HFF-Myc (cell line): Measurements from ENCODE around the gene CCL18.
"Not testable (repeated sequence)": the region's sequence is repeated elsewhere in the genome, so short reads cannot be mapped to it uniquely, and the experiment has no call there.

Experiments used
- DNase-seq: peaks from one replicate; pipeline ENCODE4 v3.0.0-alpha.2; 2011; ENCODE audit warnings: low read depth; ENCODE audit errors: extremely low read depth
- H3K4me3 ChIP-seq: replicated peaks from 2 replicates; pipeline ENCODE4 v1.5.1; 2011; ENCODE audit warnings: low read depth, mild to moderate bottlenecking, control low read depth, low read length
- TF ChIP-seq, protein P1 (sequence below): IDR thresholded peaks from 2 replicates; pipeline ENCODE4 v1.5.1; 2012; ENCODE audit warnings: mild to moderate bottlenecking, low read depth, low read length, control low read depth; ENCODE audit errors: missing control alignments

The CCL18 gene, protein sequence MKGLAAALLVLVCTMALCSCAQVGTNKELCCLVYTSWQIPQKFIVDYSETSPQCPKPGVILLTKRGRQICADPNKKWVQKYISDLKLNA

DNA sequence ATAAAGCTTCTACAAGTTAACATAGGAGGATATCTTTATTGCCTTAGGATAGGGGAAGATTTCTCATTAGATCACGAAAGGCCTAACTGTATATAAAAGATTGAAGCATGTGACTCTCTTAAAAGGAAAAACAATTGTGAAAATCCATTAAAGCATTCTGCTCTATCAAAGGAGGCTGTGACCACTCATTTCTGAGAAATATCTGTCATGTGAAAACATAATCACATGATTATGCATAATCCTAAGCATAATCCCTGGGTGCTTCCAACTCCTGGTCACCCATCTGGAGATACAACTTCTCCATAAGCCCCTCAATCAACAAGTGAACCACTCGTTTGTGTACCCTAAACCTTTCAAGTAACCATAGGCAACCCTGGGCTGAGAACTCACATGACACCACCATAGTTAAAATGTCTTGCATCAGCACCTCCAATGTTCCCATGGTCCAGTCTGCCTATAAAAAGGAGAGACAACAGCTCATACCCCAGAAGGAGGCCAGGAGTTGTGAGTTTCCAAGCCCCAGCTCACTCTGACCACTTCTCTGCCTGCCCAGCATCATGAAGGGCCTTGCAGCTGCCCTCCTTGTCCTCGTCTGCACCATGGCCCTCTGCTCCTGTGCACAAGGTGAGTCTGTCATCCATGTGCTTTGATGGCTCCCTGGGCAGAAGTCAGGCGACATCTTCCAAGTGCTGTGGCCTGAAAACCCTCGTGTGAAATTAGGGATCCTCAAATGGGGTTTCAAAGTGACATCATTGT lies at the start of gene CCL18:
Gene CCL18 (plus strand): TSS at position 487 of the 756 bp plus-strand sequence. CDS start 71 bp downstream, at position 558.
- TF ChIP-seq, protein P1, sequence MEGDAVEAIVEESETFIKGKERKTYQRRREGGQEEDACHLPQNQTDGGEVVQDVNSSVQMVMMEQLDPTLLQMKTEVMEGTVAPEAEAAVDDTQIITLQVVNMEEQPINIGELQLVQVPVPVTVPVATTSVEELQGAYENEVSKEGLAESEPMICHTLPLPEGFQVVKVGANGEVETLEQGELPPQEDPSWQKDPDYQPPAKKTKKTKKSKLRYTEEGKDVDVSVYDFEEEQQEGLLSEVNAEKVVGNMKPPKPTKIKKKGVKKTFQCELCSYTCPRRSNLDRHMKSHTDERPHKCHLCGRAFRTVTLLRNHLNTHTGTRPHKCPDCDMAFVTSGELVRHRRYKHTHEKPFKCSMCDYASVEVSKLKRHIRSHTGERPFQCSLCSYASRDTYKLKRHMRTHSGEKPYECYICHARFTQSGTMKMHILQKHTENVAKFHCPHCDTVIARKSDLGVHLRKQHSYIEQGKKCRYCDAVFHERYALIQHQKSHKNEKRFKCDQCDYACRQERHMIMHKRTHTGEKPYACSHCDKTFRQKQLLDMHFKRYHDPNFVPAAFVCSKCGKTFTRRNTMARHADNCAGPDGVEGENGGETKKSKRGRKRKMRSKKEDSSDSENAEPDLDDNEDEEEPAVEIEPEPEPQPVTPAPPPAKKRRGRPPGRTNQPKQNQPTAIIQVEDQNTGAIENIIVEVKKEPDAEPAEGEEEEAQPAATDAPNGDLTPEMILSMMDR = no peak
- H3K4me3 ChIP-seq = no peak within 1 kb of the TSS
- no peak for DNase-seq

DNA sequence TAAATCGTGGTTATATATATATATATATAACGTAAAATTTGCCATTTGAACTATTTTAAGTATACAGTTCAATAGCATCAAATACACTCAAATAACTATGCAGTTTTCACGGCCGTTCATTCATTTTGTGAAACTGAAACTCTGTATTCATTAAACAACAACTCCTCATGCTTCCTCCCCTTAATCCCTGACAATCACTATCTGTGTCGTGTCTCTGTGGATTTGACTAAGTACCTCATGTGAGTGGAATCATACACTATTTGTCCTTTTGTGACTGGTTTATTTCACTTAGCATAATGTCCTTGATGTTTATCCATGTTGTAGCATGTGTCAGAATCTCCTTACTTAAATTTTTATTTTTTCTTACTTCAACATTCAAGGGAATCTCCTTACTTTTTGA lies 49.1 kb upstream of the CCL18 start:
- TF ChIP-seq, protein P1 = no peak
- DNase-seq = no peak
- no peak overlapping the region for H3K4me3 ChIP-seq

DNA sequence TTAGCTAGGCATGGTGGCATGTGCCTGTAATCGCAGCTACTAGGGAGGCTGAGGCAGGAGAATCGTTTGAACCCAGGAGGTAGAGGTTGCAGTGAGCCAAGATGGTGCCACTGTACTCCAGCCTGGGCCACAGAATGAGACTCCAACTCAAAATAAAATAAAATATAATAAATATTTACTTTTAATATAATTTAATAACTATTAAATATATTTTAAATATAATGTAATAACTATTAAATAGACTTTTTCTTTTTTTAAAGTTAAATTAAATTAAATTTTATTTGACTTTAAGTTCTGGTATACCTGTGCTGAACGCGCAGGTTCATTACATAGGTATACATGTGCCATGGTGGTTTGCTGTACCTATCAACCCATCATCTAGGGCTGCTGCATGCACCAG lies 48.2 kb upstream of the CCL18 start:
- not testable (repeated sequence) for DNase-seq

DNA sequence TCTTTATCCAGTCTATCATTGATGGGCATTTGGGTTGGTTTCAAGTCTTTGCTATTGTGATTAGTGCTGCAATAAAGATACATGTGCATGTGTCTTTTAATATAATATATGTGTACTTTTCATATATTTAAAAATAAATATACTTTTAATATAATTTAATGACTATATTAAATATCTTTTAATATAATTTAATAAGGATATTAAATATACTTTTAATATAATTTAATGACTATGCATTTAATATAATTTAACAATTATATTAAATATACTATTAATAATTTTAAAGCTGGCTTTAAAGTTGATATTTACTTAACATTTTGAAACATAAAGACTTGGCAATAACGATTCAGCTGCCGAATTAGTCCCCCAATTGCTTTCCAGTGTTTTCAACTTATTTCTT lies 47.5 kb upstream of the CCL18 start:
- TF ChIP-seq, protein P1 = no peak
- no peak for DNase-seq
- no peak overlapping the region for H3K4me3 ChIP-seq

More for the DNA sequence above, 48.2 kb upstream of the CCL18 start:
- not testable (repeated sequence) for H3K4me3 ChIP-seq

DNA sequence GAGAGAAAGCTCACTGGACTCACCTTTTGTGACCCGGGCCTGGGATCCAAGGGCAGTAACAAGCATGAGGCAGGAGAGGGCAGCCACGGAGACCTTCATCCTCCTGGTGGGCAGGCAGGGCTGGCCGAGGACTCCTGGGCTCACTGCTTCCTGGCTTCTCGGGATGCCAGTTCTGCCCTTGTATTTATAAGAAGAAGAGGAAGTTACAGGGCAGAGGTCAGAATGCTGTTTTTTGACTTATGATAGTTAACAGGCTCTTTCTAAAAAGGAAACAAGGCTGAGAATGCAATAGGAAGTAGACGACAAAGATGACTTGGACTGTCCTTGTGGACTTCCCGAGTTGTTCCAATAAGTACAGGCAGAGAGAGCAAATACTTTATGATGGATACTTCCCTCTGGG lies 46.3 kb upstream of the CCL18 start, which contains the start of gene CCL23:
Gene CCL23 (minus strand): TSS at position 174 of the 400 bp plus-strand sequence. CDS start 75 bp downstream, at position 99.
- no peak for DNase-seq
- no peak within 1 kb of the TSS for H3K4me3 ChIP-seq

DNA sequence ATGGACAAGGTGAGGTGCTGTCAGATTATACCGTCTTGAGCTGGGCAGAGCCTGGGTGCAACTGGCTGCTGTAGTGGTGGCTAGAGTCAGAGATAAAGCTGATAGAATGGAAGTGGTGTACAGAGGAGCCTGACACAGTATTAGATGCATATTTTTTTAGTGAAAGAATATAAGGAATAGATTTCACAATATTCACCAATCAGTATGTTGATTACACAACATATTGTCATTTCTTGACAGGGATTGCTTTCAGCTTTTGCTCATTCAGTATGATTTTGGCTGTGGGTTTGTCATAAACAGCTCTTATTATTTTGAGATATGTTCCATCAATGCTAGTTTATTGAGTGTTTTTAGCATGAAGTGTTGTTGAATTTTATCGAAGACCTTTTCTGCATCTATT lies 44.6 kb upstream of the CCL18 start:
- TF ChIP-seq, protein P1 = no peak
- no peak for DNase-seq
- no peak overlapping the region for H3K4me3 ChIP-seq

More for the DNA sequence above, 46.3 kb upstream of the CCL18 start, which contains the start of gene CCL23:
- TF ChIP-seq, protein P1 = no peak

DNA sequence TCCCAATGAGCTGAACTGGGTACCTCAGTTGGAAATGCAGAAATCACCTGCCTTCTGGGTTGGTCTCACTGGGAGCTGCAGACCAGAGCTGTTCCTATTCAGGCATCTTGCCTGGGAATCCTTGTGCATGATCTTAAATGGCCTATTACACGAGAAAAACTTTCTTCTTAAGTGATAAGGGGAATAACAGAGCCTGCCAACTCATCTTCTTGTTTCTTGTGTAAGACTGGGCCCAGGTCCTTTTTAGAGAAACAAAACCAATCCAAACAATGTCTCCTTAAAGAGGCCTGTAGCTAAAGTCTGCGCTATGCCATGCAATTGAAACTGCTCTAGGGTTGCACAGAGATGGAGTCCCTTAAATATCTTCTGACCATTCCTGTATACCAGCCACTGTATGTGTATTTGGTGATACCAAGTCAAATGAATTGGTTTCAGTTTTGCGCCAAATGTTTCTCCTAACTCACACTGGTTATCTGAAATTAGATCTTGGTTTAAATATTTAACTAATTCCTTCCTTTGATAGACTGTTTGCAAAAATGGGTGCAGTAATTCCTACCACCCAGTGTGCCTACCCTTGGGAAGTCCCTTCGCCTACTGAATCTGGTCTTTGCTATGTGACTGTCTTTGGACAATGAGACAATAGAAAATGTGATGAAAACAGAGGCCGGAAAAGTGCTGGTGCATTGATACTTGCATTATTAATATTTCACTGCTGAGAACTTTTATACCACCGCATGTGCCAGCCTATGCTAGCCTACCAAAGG lies 39.8 kb upstream of the CCL18 start:
- H3K4me3 ChIP-seq = no peak overlapping the region
- no peak for DNase-seq
- TF ChIP-seq, protein P1 = no peak
